SK-N-DZ (cell line): ENCODE measurements around the gene LGALS1.
"Not testable (repeated sequence)": the region's sequence is repeated elsewhere in the genome, so short reads cannot be mapped to it uniquely, and the experiment has no call there.

ENCODE experiments used
- DNase-seq: peaks from one replicate; pipeline ENCODE4 v3.0.0-alpha.2; 2015; ENCODE audit warnings: low spot score

The LGALS1 gene

GRCh38 chr22:37639070-37639760 lies 36.2 kb upstream of the LGALS1 start, which contains the start of gene SH3BP1:
Gene SH3BP1, plus strand, starts transcription at chr22:37639669. Its CDS starts 119 bp downstream, at chr22:37639788.
- DNase-seq: no peak

DNA sequence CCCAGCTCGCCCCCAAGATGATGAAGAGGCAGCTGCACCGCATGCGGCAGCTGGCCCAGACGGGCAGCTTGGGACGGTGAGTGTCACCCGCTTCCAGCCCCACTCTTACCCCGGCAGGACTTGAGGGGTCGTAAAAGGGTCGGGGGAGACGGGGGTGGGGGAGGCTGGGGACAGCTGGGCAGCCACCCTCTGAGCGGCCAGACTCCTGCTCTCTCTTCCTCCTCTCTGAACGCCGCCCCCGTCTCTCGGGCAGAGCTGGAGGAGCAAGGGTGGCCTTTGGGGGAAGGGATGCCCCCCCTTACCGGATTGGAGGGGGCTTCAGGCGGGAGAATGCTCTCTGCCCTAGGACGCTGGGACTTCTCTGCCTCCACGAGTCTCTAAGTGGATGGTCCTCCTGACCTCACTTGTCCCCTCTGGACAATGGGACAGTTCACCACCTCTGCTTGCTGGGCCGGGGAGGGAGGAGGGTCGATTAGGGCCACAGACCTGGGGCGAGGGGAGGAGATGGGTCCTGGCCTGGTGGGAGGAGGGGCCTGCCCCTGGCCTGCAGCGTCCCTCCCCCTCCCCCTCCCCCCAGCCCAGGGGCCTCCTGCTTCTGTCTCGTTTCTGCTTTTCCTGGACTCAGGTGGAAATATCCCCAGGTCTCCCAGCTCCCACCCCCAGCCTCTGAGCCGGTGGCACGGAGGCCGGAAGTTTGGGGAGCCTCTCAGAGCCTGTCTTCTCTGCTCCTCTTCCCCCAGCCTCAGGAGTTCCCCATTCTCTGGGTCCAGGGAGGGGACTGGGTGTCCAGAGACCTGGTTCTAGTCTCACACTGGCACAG lies 35.5 kb upstream of the LGALS1 start:
- no peak for DNase-seq

DNA sequence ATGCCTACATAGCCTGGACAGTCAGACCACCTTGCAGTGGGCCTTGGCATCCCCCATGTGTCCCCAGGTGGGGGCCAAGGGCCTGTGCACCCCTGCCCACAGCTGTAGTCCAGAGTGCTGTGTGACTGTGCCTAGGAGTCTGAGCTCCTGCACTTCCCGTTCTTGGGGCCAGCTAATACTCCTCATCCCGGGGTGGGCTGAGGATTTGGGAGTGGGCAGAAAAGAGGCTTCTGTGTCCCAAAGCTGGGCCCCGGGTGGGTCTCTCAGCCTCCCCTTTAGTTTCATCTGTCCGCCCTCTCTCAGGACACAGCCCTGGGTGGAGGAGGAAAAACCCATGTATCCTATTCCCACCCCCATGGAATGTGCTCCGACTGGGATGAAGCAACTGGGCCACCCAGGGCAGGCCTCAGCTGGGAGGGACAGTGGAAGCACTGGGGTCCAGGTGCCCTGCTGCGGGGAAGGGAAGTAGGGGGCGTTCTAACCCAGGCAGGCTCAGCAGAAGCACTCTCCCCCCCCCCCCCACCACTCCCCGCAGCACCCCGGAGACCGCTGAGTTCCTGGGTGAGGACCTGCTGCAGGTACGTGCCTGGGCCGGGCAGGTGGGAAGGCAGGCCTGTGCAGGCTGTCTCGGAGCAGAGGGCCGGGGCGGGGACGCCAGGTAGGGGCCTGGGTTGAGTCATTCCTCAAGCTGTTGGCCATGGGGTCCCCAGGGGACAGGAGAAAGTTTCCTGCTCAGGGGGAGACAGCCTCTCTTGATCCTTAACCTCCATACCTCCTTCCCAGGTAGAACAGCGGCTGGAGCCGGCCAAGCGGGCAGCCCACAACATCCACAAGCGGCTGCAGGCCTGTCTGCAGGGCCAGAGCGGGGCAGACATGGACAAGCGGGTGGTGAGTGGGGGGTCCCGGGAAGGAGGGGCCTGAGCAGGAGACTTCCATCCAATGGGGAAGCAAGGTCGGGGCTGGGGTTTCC lies 34.6 kb upstream of the LGALS1 start:
- DNase-seq: no peak

- DNase-seq: no peak
Observed at GRCh38 chr22:37641561-37641949, 33.9 kb upstream of the LGALS1 start.

- peak; percentile 75 for DNase-seq
Observed at GRCh38 chr22:37643225-37643847, 32.1 kb upstream of the LGALS1 start.

DNA sequence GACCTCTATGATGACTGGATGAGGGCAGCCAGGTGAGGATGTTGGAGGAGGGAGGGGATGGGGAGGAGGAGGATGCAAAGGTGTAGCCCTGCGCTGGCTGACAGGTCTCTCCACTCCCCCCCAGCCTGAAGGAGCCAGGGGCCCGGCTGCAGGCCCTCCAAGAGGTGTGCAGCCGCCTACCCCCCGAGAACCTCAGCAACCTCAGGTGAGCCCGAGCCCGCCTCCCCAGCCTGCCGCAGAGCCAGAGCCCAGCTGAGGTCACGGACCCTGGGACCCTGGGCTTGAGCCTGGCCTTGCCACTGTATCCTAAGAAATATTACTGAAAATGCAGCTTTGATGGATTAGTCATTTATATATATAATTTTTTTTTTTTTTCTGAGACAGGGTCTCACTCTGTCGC lies 28.1 kb upstream of the LGALS1 start:
- no peak for DNase-seq

- no peak for DNase-seq
Observed at GRCh38 chr22:37647928-37648327, 27.5 kb upstream of the LGALS1 start.

- no peak for DNase-seq
Observed at GRCh38 chr22:37650463-37651136, 24.8 kb upstream of the LGALS1 start.

GRCh38 chr22:37654563-37655251 lies 20.7 kb upstream of the LGALS1 start:
- DNase-seq: no peak

- DNase-seq: no peak
Observed at GRCh38 chr22:37655252-37655563, 20.2 kb upstream of the LGALS1 start.

- DNase-seq: not testable (repeated sequence)
Observed at GRCh38 chr22:37656583-37656982, 18.9 kb upstream of the LGALS1 start.

DNA sequence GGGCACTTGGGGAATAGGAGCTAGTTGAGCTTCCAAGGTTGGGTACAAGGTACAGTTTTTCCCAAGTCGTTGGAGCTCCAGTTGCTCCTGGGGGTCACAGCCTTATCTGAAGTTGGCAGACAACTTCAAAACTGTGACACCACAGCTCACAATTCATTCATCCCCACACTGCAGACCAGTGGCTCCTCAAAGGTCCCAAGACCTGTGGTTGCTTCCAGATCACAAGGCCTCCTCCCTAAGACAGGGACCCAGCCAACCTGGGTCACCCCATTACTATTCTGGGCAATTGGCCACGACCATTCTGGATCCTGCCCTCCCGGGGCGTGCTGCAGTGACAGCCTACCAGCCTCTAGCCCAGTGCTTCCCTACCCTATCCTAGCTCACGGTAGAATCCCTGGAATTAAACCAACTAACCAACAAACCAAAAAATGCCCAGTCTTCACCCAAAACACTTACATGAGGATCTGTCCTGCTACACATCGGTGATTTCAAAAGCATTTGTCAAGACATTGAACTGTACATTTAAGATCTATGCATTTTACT lies 17.8 kb upstream of the LGALS1 start:
- DNase-seq: no peak

- DNase-seq: peak; percentile 100
Observed at GRCh38 chr22:37658133-37659065, 17.0 kb upstream of the LGALS1 start, which contains the start of gene PDXP. Gene PDXP, plus strand, starts transcription at chr22:37658723. Its CDS starts 60 bp downstream, at chr22:37658783.

GRCh38 chr22:37659066-37659896 lies 16.2 kb upstream of the LGALS1 start:
- no peak for DNase-seq

DNA sequence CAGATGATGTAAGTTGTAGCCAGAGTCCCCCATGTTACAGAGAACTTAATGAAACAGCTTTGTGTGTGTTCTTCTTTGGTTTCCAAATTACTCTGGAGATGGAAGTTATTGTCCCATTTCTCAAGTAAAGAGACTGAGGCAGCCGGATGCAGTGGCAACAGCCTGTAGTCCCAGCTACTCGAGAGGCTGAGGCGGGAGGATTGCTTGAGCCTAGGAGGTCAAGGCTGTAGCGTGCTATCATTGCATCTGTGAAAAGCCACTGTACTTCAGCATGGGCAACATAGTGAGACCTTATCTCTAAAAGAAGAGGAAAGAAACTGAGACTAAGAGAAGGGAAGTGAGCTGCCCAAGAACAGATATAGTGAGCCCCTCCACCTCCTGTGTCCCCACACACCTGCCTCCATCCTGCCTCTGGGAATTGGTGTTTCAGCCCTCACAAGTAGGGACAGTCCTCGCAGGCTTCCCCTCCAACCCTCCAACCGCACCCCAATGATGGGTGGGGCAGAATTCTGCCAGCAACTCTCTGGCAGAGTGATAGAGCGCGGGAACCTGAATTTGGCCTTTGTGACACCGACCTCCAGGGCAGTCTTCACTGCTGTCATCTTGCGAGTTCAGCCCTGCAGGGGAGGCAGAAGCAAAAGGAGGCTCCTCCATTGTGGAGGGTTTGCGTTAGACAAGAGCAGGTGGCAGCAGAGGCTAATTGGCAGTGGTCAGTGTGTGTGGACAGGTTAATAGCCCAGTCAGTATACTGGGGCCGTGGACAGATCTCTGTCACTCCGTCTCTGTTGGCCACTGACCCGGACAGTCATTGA lies 15.3 kb upstream of the LGALS1 start:
- no peak for DNase-seq

DNA sequence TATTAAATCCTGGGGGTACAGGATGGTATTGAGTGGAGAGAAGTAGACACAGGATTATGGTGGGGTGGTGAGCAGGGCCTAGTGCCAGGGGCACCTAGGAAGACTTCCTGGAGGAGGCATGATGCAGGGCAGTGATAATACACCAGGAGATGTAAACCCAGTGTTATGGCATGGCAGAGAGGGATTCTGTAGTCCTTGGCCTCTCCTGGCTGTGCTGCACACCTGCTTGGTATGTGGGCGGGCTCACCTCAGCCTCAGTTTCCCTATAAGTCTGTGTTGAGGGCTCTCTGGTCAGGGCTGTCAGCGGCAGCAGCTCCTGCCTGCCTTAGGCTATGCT lies 14.8 kb upstream of the LGALS1 start:
- DNase-seq: no peak
